GM19043 (cell line): ENCODE measurements around the gene SKAP2.

Source experiments
- ATAC-seq: cut with Tn5 transposase; IDR thresholded peaks from one replicate; pipeline ENCODE4 v1.9.1; 2021; ENCODE audit warnings: low read depth; ENCODE audit not compliant: unreplicated experiment

SKAP2 gene

GRCh38 chr7:26699766-26700165, 164.6 kb downstream of the SKAP2 start:
- no peak for ATAC-seq

GRCh38 chr7:26698806-26699205, 165.6 kb downstream of the SKAP2 start:
- ATAC-seq = no peak

GRCh38 chr7:26698194-26698593, 166.2 kb downstream of the SKAP2 start:
- no peak for ATAC-seq

GRCh38 chr7:26696978-26697377, 167.4 kb downstream of the SKAP2 start:
- no peak for ATAC-seq

GRCh38 chr7:26696161-26696560, 168.2 kb downstream of the SKAP2 start:
- no peak for ATAC-seq

GRCh38 chr7:26694713-26695112, 169.7 kb downstream of the SKAP2 start:
- ATAC-seq = no peak

GRCh38 chr7:26694141-26694540, 170.2 kb downstream of the SKAP2 start:
- ATAC-seq = no peak

- ATAC-seq = no peak
Measured at GRCh38 chr7:26691886-26692285, 172.5 kb downstream of the SKAP2 start.

- ATAC-seq = no peak
Measured at GRCh38 chr7:26691406-26691805, 173.0 kb downstream of the SKAP2 start.

- ATAC-seq = no peak
Measured at GRCh38 chr7:26690135-26690805, 174.1 kb downstream of the SKAP2 start.

- ATAC-seq = peak; percentile 92
Measured at GRCh38 chr7:26688936-26689506, 175.4 kb downstream of the SKAP2 start.

GRCh38 chr7:26688388-26688787, 176.0 kb downstream of the SKAP2 start:
- ATAC-seq = no peak

GRCh38 chr7:26687032-26687431, 177.4 kb downstream of the SKAP2 start:
- ATAC-seq = no peak

GRCh38 chr7:26686448-26686981, 177.9 kb downstream of the SKAP2 start:
- ATAC-seq = no peak

- no peak for ATAC-seq
Measured at GRCh38 chr7:26685606-26686005, 178.8 kb downstream of the SKAP2 start.

GRCh38 chr7:26684447-26684846, 179.9 kb downstream of the SKAP2 start:
- ATAC-seq = no peak

GRCh38 chr7:26683277-26683676, 181.1 kb downstream of the SKAP2 start:
- ATAC-seq = no peak

GRCh38 chr7:26681819-26682418, 182.5 kb downstream of the SKAP2 start:
- no peak for ATAC-seq

GRCh38 chr7:26680587-26680986, 183.8 kb downstream of the SKAP2 start:
- ATAC-seq = no peak

GRCh38 chr7:26675143-26675887, 189.1 kb downstream of the SKAP2 start:
- no peak for ATAC-seq

- no peak for ATAC-seq
Measured at GRCh38 chr7:26673858-26674257, 190.5 kb downstream of the SKAP2 start.
